ENCODE results near the gene SLC15A1. TPM values are rescaled to one million over a fixed set of nuclear protein-coding genes. Genes with fewer than 3 reads are reported as not detected.
A peak's percentile ranks its signal among the peaks of the same experiment; 100 is the strongest.

The SLC15A1 gene
- total RNA-seq, 1 donor from 2014 or later = not detected

GRCh38 chr13:98686270-98686669 lies 66.2 kb downstream of the SLC15A1 start:
- H3K4me1 Mint-ChIP-seq (ENCODE audit: low read depth) = peaks cover 5% of the 10 kb centered on the region
- no peaks in the 10 kb centered on the region for H3K27me3 Mint-ChIP-seq (ENCODE audit: low read depth)
- peaks cover 8% of the 10 kb centered on the region for H3K36me3 Mint-ChIP-seq (ENCODE audit: low read depth)
- no peak for TF ChIP-seq CTCF (IDR thresholded peaks at IDR 0.05)
- H3K27ac Mint-ChIP-seq (ENCODE audit: unreplicated experiment) = no peak overlapping the region
- no peak overlapping the region for H3K4me3 Mint-ChIP-seq (ENCODE audit: unreplicated experiment)
- no peaks in the 10 kb centered on the region for H3K9me3 Mint-ChIP-seq (ENCODE audit: low read depth)
- no peak for DNase-seq (ENCODE audit: low spot score)

GRCh38 chr13:98685146-98685545 lies 67.3 kb downstream of the SLC15A1 start:
- H3K27me3 Mint-ChIP-seq (ENCODE audit: low read depth) = no peaks in the 10 kb centered on the region
- no peak overlapping the region for H3K4me3 Mint-ChIP-seq (ENCODE audit: unreplicated experiment)
- H3K27ac Mint-ChIP-seq (ENCODE audit: unreplicated experiment) = no peak overlapping the region
- DNase-seq (ENCODE audit: low spot score) = no peak
- H3K36me3 Mint-ChIP-seq (ENCODE audit: low read depth) = peaks cover 8% of the 10 kb centered on the region
- H3K4me1 Mint-ChIP-seq (ENCODE audit: low read depth) = peaks cover 14% of the 10 kb centered on the region
- peak; percentile 8 for TF ChIP-seq CTCF (IDR thresholded peaks at IDR 0.05)
- H3K9me3 Mint-ChIP-seq (ENCODE audit: low read depth) = no peaks in the 10 kb centered on the region

GRCh38 chr13:98681049-98681448 lies 71.4 kb downstream of the SLC15A1 start:
- Mint-ChIP-seq H3K27ac (ENCODE audit: unreplicated experiment) (no peak overlapping the region), H3K4me3 (ENCODE audit: unreplicated experiment) (no peak overlapping the region), H3K27me3 (ENCODE audit: low read depth) (no peaks in the 10 kb centered on the region), H3K36me3 (ENCODE audit: low read depth) (peaks cover 7% of the 10 kb centered on the region), H3K9me3 (ENCODE audit: low read depth) (no peaks in the 10 kb centered on the region), H3K4me1 (ENCODE audit: low read depth) (peaks cover 40% of the 10 kb centered on the region)
- no peak for DNase-seq (ENCODE audit: low spot score)
- TF ChIP-seq CTCF (IDR thresholded peaks at IDR 0.05) = no peak

- H3K27ac Mint-ChIP-seq (ENCODE audit: unreplicated experiment) = peak overlapping the region; percentile 77
- peak overlapping the region; percentile 35 for H3K4me3 Mint-ChIP-seq (ENCODE audit: unreplicated experiment)
- TF ChIP-seq CTCF (IDR thresholded peaks at IDR 0.05) = no peak
- peaks cover 46% of the 10 kb centered on the region for H3K4me1 Mint-ChIP-seq (ENCODE audit: low read depth)
- H3K9me3 Mint-ChIP-seq (ENCODE audit: low read depth) = no peaks in the 10 kb centered on the region
- no peak for DNase-seq (ENCODE audit: low spot score)
- H3K36me3 Mint-ChIP-seq (ENCODE audit: low read depth) = peaks cover 4% of the 10 kb centered on the region
- no peaks in the 10 kb centered on the region for H3K27me3 Mint-ChIP-seq (ENCODE audit: low read depth)
Observed at GRCh38 chr13:98678741-98679140, 73.7 kb downstream of the SLC15A1 start.

GRCh38 chr13:98677398-98677797 lies 75.1 kb downstream of the SLC15A1 start:
- no peak for TF ChIP-seq CTCF (IDR thresholded peaks at IDR 0.05)
- H3K27me3 Mint-ChIP-seq (ENCODE audit: low read depth) = no peaks in the 10 kb centered on the region
- H3K27ac Mint-ChIP-seq (ENCODE audit: unreplicated experiment) = peak overlapping the region; percentile 97
- peak overlapping the region; percentile 29 for H3K4me3 Mint-ChIP-seq (ENCODE audit: unreplicated experiment)
- H3K36me3 Mint-ChIP-seq (ENCODE audit: low read depth) = peaks cover 2% of the 10 kb centered on the region
- no peaks in the 10 kb centered on the region for H3K9me3 Mint-ChIP-seq (ENCODE audit: low read depth)
- H3K4me1 Mint-ChIP-seq (ENCODE audit: low read depth) = peaks cover 55% of the 10 kb centered on the region
- DNase-seq (ENCODE audit: low spot score) = no peak

Data from chondrocyte (in vitro differentiated cells).